DND-41 (cell line): Measurements from ENCODE around the gene CDC25A.

ENCODE experiments used
- CTCF ChIP-seq: IDR thresholded peaks from 2 replicates; pipeline ENCODE4 v1.5.1; 2012; ENCODE audit warnings: borderline replicate concordance, low read length, moderate library complexity, mild to moderate bottlenecking; ENCODE audit not compliant: poor library complexity, severe bottlenecking; ENCODE audit errors: extremely low read depth
- EZH2 ChIP-seq: IDR thresholded peaks from 3 replicates; pipeline ENCODE4 v1.6.1; 2012; ENCODE audit warnings: borderline replicate concordance, low read depth, mild to moderate bottlenecking, moderate library complexity, low read length, inconsistent platforms; ENCODE audit not compliant: severe bottlenecking

DNA sequence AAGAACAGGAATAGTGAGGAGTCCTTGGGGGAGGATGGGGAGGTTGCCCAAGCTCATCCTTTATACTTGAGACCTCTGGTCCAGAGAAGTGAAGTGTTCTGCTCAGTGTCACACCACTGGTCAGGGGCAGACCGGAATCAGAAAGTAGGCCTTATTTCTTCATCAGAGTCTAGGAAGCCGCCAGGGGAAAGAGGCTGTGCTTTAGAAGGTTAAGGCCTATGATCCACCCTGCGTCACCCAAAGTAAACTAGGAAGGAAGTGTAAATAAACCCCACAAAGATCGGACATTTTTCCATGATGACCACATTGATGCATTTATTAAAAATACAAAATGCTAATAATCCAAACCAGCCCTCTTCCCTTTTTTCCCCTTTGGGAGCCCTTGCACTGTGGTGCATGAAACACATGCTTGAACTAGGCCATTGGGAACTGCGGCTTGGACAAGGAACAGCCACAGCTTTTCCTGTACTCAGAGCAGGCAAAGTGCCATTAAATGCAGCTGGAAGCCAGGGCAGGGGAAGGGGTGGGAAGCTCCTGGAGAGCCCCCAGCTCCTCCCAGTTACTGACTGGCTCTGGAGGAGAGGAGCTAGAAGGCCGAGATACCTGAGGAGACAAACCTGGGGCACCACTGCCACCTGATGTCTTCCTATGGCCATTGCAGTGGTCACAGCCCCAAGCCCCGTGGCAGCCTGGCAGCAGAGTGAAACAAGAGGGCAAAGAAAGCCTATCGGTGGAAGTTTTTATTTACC, 37.0 kb downstream of the CDC25A start:
- peak; percentile 76 for TF ChIP-seq CTCF
- no peak for TF ChIP-seq EZH2
